ENCODE measurements around the gene CDA.

DNA sequence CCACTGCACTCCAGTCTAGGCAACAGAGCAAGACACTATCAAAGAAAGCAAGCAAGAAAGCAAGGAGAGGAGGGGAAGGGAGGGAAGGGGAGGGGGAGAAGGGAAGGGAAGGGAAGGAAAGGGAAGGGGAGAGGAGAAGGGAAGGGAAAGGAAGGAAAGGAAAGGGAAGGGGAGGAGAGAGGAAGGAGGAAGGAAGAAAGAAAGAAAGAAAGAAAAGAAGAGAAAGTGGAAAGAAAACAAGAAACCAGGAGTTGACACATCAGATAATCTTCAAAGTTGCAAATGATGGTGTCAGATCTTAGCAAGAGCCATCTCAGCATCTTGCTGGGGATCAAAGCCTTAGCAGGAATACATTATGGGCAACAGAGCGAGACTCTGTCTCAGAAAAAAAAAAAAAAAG lies 14.9 kb upstream of the CDA start:
- no peak for TF ChIP-seq POLR2A (IDR thresholded peaks at IDR 0.05)
- TF ChIP-seq, protein P1, sequence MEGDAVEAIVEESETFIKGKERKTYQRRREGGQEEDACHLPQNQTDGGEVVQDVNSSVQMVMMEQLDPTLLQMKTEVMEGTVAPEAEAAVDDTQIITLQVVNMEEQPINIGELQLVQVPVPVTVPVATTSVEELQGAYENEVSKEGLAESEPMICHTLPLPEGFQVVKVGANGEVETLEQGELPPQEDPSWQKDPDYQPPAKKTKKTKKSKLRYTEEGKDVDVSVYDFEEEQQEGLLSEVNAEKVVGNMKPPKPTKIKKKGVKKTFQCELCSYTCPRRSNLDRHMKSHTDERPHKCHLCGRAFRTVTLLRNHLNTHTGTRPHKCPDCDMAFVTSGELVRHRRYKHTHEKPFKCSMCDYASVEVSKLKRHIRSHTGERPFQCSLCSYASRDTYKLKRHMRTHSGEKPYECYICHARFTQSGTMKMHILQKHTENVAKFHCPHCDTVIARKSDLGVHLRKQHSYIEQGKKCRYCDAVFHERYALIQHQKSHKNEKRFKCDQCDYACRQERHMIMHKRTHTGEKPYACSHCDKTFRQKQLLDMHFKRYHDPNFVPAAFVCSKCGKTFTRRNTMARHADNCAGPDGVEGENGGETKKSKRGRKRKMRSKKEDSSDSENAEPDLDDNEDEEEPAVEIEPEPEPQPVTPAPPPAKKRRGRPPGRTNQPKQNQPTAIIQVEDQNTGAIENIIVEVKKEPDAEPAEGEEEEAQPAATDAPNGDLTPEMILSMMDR (IDR thresholded peaks at IDR 0.05) = no peak

Measured in adrenal gland (tissue), 5 donors.